RWPE2 (cell line): Measurements from ENCODE around the gene LMTK3.
A peak's percentile ranks its signal among the peaks of the same experiment; 100 is the strongest.

Experiments used
- ATAC-seq: fragments of 200-7000 bp; cut with Tn5 transposase; 3 replicates; pipeline ENCODE4 v1.9.1; 2021; ENCODE audit warnings: low read depth
- DNase-seq: peaks from one replicate; pipeline ENCODE4 v3.0.0-alpha.2; 2020; ENCODE audit warnings: low spot score
- H3K27ac ChIP-seq: fragments of 450-650 bp; 2 replicates; pipeline ENCODE4 v1.5.1; 2017; ENCODE audit warnings: mild to moderate bottlenecking; ENCODE audit not compliant: poor library complexity, severe bottlenecking
- H3K27me3 ChIP-seq: fragments of 250-450 bp; sonication (Bioruptor Pico); 2 replicates; pipeline ENCODE4 v1.5.1; 2021; ENCODE audit warnings: mild to moderate bottlenecking, moderate library complexity; ENCODE audit not compliant: insufficient read depth, poor library complexity, severe bottlenecking
- H3K36me3 ChIP-seq: fragments of 250-450 bp; sonication (Bioruptor Pico); 2 replicates; pipeline ENCODE4 v1.5.1; 2020; ENCODE audit warnings: low read depth, mild to moderate bottlenecking, moderate library complexity
- H3K4me1 ChIP-seq: fragments of 250-450 bp; sonication (Bioruptor Pico); 2 replicates; pipeline ENCODE4 v1.5.1; 2021; ENCODE audit warnings: mild to moderate bottlenecking, moderate library complexity; ENCODE audit not compliant: insufficient read depth, poor library complexity, severe bottlenecking
- H3K4me3 ChIP-seq: fragments of 250-450 bp; sonication (Bioruptor Pico); 2 replicates; pipeline ENCODE4 v1.5.1; 2021; ENCODE audit warnings: mild to moderate bottlenecking, moderate library complexity; ENCODE audit not compliant: severe bottlenecking
- H3K9me3 ChIP-seq: fragments of 250-450 bp; sonication (Bioruptor Pico); 2 replicates; pipeline ENCODE4 v1.5.1; 2021; ENCODE audit warnings: mild to moderate bottlenecking, moderate library complexity; ENCODE audit not compliant: severe bottlenecking
- CTCF ChIP-seq: fragments of 450-650 bp; IDR thresholded peaks from one replicate; pipeline ENCODE4 v1.5.1; 2017; ENCODE audit warnings: mild to moderate bottlenecking, moderate library complexity; ENCODE audit not compliant: poor library complexity, severe bottlenecking

The LMTK3 gene

GRCh38 chr19:48556825-48557224, 45.2 kb upstream of the LMTK3 start:
- Histone ChIP-seq H3K36me3 (no peaks in the 10 kb centered on the region), H3K27me3 (no peaks in the 10 kb centered on the region), H3K4me3 (no peak overlapping the region), H3K9me3 (no peaks in the 10 kb centered on the region), H3K27ac (peak overlapping the region; percentile 20), H3K4me1 (peaks cover 13% of the 10 kb centered on the region)
- TF ChIP-seq CTCF = no peak
- no peak for DNase-seq
- ATAC-seq = no peak

GRCh38 chr19:48556163-48556562, 44.5 kb upstream of the LMTK3 start:
- DNase-seq (no peak), ATAC-seq (peak; percentile 47)
- TF ChIP-seq CTCF = no peak
- no peaks in the 10 kb centered on the region for H3K36me3 ChIP-seq
- H3K27me3 ChIP-seq = no peaks in the 10 kb centered on the region
- no peak overlapping the region for H3K4me3 ChIP-seq
- peak overlapping the region; percentile 20 for H3K27ac ChIP-seq
- peaks cover 17% of the 10 kb centered on the region for H3K4me1 ChIP-seq
- H3K9me3 ChIP-seq = no peaks in the 10 kb centered on the region

GRCh38 chr19:48554385-48555091, 42.9 kb upstream of the LMTK3 start:
- Histone ChIP-seq H3K4me1 (peaks cover 17% of the 10 kb centered on the region), H3K9me3 (no peaks in the 10 kb centered on the region), H3K27me3 (no peaks in the 10 kb centered on the region), H3K4me3 (no peak overlapping the region), H3K36me3 (no peaks in the 10 kb centered on the region), H3K27ac (peak overlapping the region; percentile 60)
- ATAC-seq (peak; percentile 54), DNase-seq (peak; percentile 73)
- TF ChIP-seq CTCF = no peak

- TF ChIP-seq CTCF = no peak
- ATAC-seq (peak; percentile 62), DNase-seq (peak; percentile 82)
- Histone ChIP-seq H3K27me3 (no peaks in the 10 kb centered on the region), H3K4me3 (no peak overlapping the region), H3K9me3 (no peaks in the 10 kb centered on the region), H3K36me3 (no peaks in the 10 kb centered on the region), H3K4me1 (peaks cover 17% of the 10 kb centered on the region), H3K27ac (peak overlapping the region; percentile 60)
These were observed 42.2 kb upstream of the LMTK3 start for GRCh38 chr19:48553676-48554384.
